H1 (cell line): ENCODE data around the gene PKN1. TPM values are rescaled to one million over a fixed set of nuclear protein-coding genes. Genes with fewer than 3 reads are reported as not detected.

Experiments used
- CTCF ChIA-PET: fragments of 300-600 bp; sonication (Branson Sonifier 250); formaldehyde crosslinking; loops from one replicate; lab custom pipeline; 2021; ENCODE audit not compliant: partially characterized antibody; lab: Charles Lee
- POLR2A ChIA-PET: fragments of 300-600 bp; sonication (Branson Sonifier 250); formaldehyde crosslinking; loops from one replicate; lab custom pipeline; 2021; ENCODE audit warnings: inconsistent platforms; ENCODE audit not compliant: partially characterized antibody; lab: Charles Lee
- DNase-seq, 2 experiments: peaks; one replicate each; pipeline versions ENCODE4 v3.0.0 to v3.0.0-alpha.2; 2010 to 2022; ENCODE audit warnings: low spot score in 2 of 2, low read depth in 1 of 2, mixed read lengths in 1 of 2
- FAIRE-seq: peaks from 2 replicates; lab custom pipeline; 2011; peaks lifted over from hg19 to GRCh38; lab: Jason Lieb, UNC
- H2AFZ ChIP-seq: 2 replicates; pipeline ENCODE4 v1.8.1; 2012; ENCODE audit warnings: low read length, inconsistent platforms
- H2AK5ac ChIP-seq: 2 replicates; pipeline ENCODE4 v1.6.1; 2013; ENCODE audit warnings: low read depth, low read length
- H2BK120ac ChIP-seq: replicated peaks from 2 replicates; pipeline ENCODE3; 2013; ENCODE audit warnings: low read depth, low read length, inconsistent platforms
- H2BK12ac ChIP-seq: 2 replicates; pipeline ENCODE4 v1.6.1; 2013; ENCODE audit warnings: low read depth, low read length
- H2BK15ac ChIP-seq: 2 replicates; pipeline ENCODE4 v1.6.1; 2013; ENCODE audit warnings: low read length
- H2BK20ac ChIP-seq: 2 replicates; pipeline ENCODE4 v1.6.1; 2013; ENCODE audit warnings: low read length
- H2BK5ac ChIP-seq: 2 replicates; pipeline ENCODE4 v1.6.1; 2013; ENCODE audit warnings: low read depth, low read length
- H3K14ac ChIP-seq: 2 replicates; pipeline ENCODE4 v1.6.1; 2013; ENCODE audit warnings: inconsistent platforms; ENCODE audit not compliant: insufficient read length
- H3K18ac ChIP-seq: 2 replicates; pipeline ENCODE4 v1.6.1; 2013; ENCODE audit warnings: low read length; ENCODE audit errors: extremely low read depth
- H3K23ac ChIP-seq: 2 replicates; pipeline ENCODE4 v1.6.1; 2013; ENCODE audit warnings: inconsistent platforms; ENCODE audit not compliant: insufficient read length
- H3K23me2 ChIP-seq: 2 replicates; pipeline ENCODE4 v1.6.1; 2013; ENCODE audit warnings: low read depth, low read length
- H3K27ac ChIP-seq: 2 replicates; pipeline ENCODE4 v1.6.1; 2011; ENCODE audit warnings: low read depth, low read length, inconsistent platforms
- H3K27me3 ChIP-seq, 4 experiments: replicated peaks in 1 of 4; 1 replicate in 1 of 4; 2 replicates in 3 of 4; pipeline versions ENCODE4 v1.6.1 to v1.8.1; 2011 to 2013; ENCODE audit warnings: low read length in 3 of 4, mild to moderate bottlenecking in 3 of 4, inconsistent platforms in 2 of 4, mixed read lengths in 2 of 4, moderate library complexity in 1 of 4; ENCODE audit not compliant: control insufficient read depth in 3 of 4, insufficient read depth in 3 of 4; ENCODE audit errors: extremely low read depth in 1 of 4
- H3K36me3 ChIP-seq, 4 experiments: 2 replicates each; pipeline versions ENCODE4 v1.6.1 to v1.8.1; 2011 to 2013; ENCODE audit warnings: mild to moderate bottlenecking in 4 of 4, low read length in 3 of 4, moderate library complexity in 2 of 4, control low read depth in 1 of 4, inconsistent platforms in 1 of 4; ENCODE audit not compliant: insufficient read depth in 4 of 4, control insufficient read depth in 2 of 4
- H3K4ac ChIP-seq: replicated peaks from 2 replicates; pipeline ENCODE3; 2013; ENCODE audit warnings: low read length, low read depth, mixed read lengths, inconsistent platforms; ENCODE audit not compliant: insufficient read length
- H3K4me1 ChIP-seq, 4 experiments: replicated peaks in 1 of 4; 1 replicate in 1 of 4; 2 replicates in 3 of 4; pipeline versions ENCODE4 v1.6.1 to v1.8.1; 2011 to 2013; ENCODE audit warnings: low read length in 3 of 4, inconsistent platforms in 2 of 4, mixed read lengths in 1 of 4; ENCODE audit not compliant: insufficient read depth in 4 of 4, control insufficient read depth in 3 of 4
- H3K4me2 ChIP-seq, 2 experiments: 2 replicates each; pipeline versions ENCODE4 v1.6.1 to v1.8.1; 2011 to 2013; ENCODE audit warnings: low read depth in 2 of 2, low read length in 2 of 2, control low read depth in 1 of 2, inconsistent platforms in 1 of 2, mild to moderate bottlenecking in 1 of 2; ENCODE audit not compliant: insufficient read depth in 1 of 2
- H3K4me3 ChIP-seq, 4 experiments: fragments of 200-600, 300-600 bp in 1 of 4; sonication (generic), shearing (Covaris generic), sonication (Bioruptor Twin) in 1 of 4; 2 replicates each; pipeline versions ENCODE4 v1.5.1 to v1.8.1; 2011 to 2016; ENCODE audit warnings: low read length in 4 of 4, low read depth in 3 of 4, control low read depth in 2 of 4, inconsistent platforms in 2 of 4, mild to moderate bottlenecking in 2 of 4, mixed read lengths in 1 of 4, moderate library complexity in 1 of 4; ENCODE audit not compliant: insufficient read depth in 2 of 4; ENCODE audit errors: extremely low read depth in 1 of 4
- H3K56ac ChIP-seq: replicated peaks from 2 replicates; pipeline ENCODE3; 2013; ENCODE audit warnings: low read depth, mild to moderate bottlenecking, mixed read lengths, low read length, inconsistent platforms; ENCODE audit not compliant: insufficient read length
- H3K79me1 ChIP-seq: 2 replicates; pipeline ENCODE4 v1.6.1; 2013; ENCODE audit warnings: low read depth, low read length, control low read depth
- H3K79me2 ChIP-seq, 2 experiments: 2 replicates each; pipeline versions ENCODE4 v1.6.1 to v1.8.1; 2012 to 2013; ENCODE audit warnings: low read length in 2 of 2, mild to moderate bottlenecking in 2 of 2, inconsistent platforms in 1 of 2; ENCODE audit not compliant: insufficient read depth in 2 of 2, control insufficient read depth in 1 of 2
- H3K9ac ChIP-seq, 4 experiments: replicated peaks in 1 of 4; 1 replicate in 1 of 4; 2 replicates in 3 of 4; pipeline versions ENCODE4 v1.6.1 to v1.8.1; 2011 to 2013; ENCODE audit warnings: low read depth in 3 of 4, low read length in 3 of 4, control low read depth in 2 of 4, mild to moderate bottlenecking in 2 of 4, moderate library complexity in 2 of 4, inconsistent platforms in 1 of 4; ENCODE audit errors: extremely low read depth in 1 of 4
- H3K9me3 ChIP-seq, 2 experiments: 2 replicates each; pipeline versions ENCODE4 v1.6.1 to v1.8.1; 2012 to 2013; ENCODE audit warnings: mild to moderate bottlenecking in 2 of 2, moderate library complexity in 2 of 2, control low read depth in 1 of 2, inconsistent platforms in 1 of 2, low read depth in 1 of 2, low read length in 1 of 2, mixed read lengths in 1 of 2; ENCODE audit not compliant: insufficient read depth in 2 of 2
- H4K20me1 ChIP-seq, 2 experiments: replicated peaks in 1 of 2; 2 replicates each; pipeline versions ENCODE3 to v1.8.1; 2011 to 2013; ENCODE audit warnings: inconsistent platforms in 2 of 2, low read length in 2 of 2, mild to moderate bottlenecking in 1 of 2; ENCODE audit not compliant: insufficient read depth in 2 of 2, control insufficient read depth in 1 of 2
- H4K5ac ChIP-seq: 2 replicates; pipeline ENCODE4 v1.6.1; 2013; ENCODE audit warnings: low read length, low read depth, mixed read lengths, inconsistent platforms; ENCODE audit not compliant: insufficient read length
- H4K8ac ChIP-seq: 2 replicates; pipeline ENCODE4 v1.8.0; 2013; ENCODE audit warnings: mild to moderate bottlenecking, moderate library complexity, low read length, inconsistent platforms; ENCODE audit not compliant: insufficient read depth; ENCODE audit errors: extremely low read depth
- H4K91ac ChIP-seq: replicated peaks from 2 replicates; pipeline ENCODE3; 2013; ENCODE audit warnings: low read length, mixed read lengths, inconsistent platforms; ENCODE audit not compliant: insufficient read length
- E2F6 ChIP-seq: IDR thresholded peaks from 2 replicates; pipeline ENCODE4 v1.6.1; 2012; ENCODE audit warnings: inconsistent platforms
- KDM1A ChIP-seq: fragments of 200-600, 300-600 bp; sonication (generic); IDR thresholded peaks from 2 replicates; pipeline ENCODE4 v1.7.1; 2016; ENCODE audit warnings: mild to moderate bottlenecking, low read length, borderline replicate concordance
- WGBS, 2 experiments: shearing (Covaris generic) in 1 of 2; methylation state at CpG; one replicate each; pipeline versions ENCODE4 v1.1.6 to v1.1.7; 2013 to 2015; ENCODE audit warnings: low lambda C conversion rate in 2 of 2, mixed read lengths in 2 of 2, inconsistent platforms in 1 of 2, low coverage in 1 of 2, missing lambda C conversion rate in 1 of 2; ENCODE audit not compliant: insufficient replicate concordance in 2 of 2, insufficient coverage in 1 of 2, insufficient read length in 1 of 2; ENCODE audit errors: extremely low coverage in 1 of 2, missing lambda C conversion rate in 1 of 2; 5-methylcytosine and 5-hydroxymethylcytosine counted together
- polyA plus RNA-seq, 7 experiments: library from polyadenylated mRNA; depleted of rRNA in 3 of 7; stranded (reverse) in 5 of 7; unstranded in 2 of 7; fragments of >200 nt in 5 of 7; fragments of 200-250 nt in 2 of 7; gene quantifications; 1 replicate in 5 of 7; 2 replicates in 1 of 7; 4 replicates in 1 of 7; pipeline versions ENCODE4 v1.2.1 to v1.2.3, GENCODE V29; 2011 to 2013; ENCODE audit warnings: missing spikeins in 2 of 7, mixed read lengths in 2 of 7
- total RNA-seq: library from RNA; stranded (reverse); fragmentation: NEBNext Ultra II Directional; extraction: Animal tissue kit (Norgen Biotek cat#: 25700); gene quantifications from 2 replicates; pipeline ENCODE4 v1.2.1, GENCODE V29; 2021

The PKN1 gene
- total and polyA plus RNA-seq, 2 of the 8 experiments (the other 6 are each of a cell fraction or from before 2014, with no cell fraction given) = 65.2 to 162 TPM

GRCh38 chr19:14443632-14444216, 10.6 kb downstream of the PKN1 start:
- Histone ChIP-seq H3K56ac (no peak overlapping the region), H4K91ac (no peak overlapping the region), H3K23ac (no peak overlapping the region), H3K27me3 (no peaks in the 10 kb centered on the region), H2AFZ (no peak overlapping the region), H3K4ac (no peak overlapping the region), H4K8ac (no peak overlapping the region), H3K23me2 (no peaks in the 10 kb centered on the region), H3K14ac (no peak overlapping the region), H2BK12ac (no peak overlapping the region; the same call in 1 of the 2 replicates), H3K4me3 (no peak overlapping the region), H3K18ac (no peak overlapping the region), H2BK5ac (no peak overlapping the region), H3K36me3 (peaks cover 22 to 54% (median 44%) of the 10 kb centered on the region in 4 experiments), H4K20me1 (peaks cover 10 to 29% of the 10 kb centered on the region in 2 experiments), H3K27ac (no peak overlapping the region), H3K9ac (peak overlapping the region in 1 of 4 experiments; percentile 5; a peak in 1 of 7 replicates), H2BK15ac (no peak overlapping the region), H2BK120ac (no peak overlapping the region), H4K5ac (no peak overlapping the region), H3K79me2 (peaks cover 0 to 9% of the 10 kb centered on the region in 2 experiments; a peak in 2 of 4 replicates), H3K9me3 (no peaks in the 10 kb centered on the region), H2BK20ac (no peak overlapping the region), H3K79me1 (peaks cover 12% of the 10 kb centered on the region), H2AK5ac (no peak overlapping the region), H3K4me2 (no peak overlapping the region), H3K4me1 (no peaks in the 10 kb centered on the region)
- 96% methylated on average over 14 of the region's 14 CpGs; no CpG with 5 or more reads in 1 of the 2 experiments for WGBS, 2 experiments
- ChIA-PET CTCF (no interaction called here), POLR2A (no interaction called here)
- peak; percentile 90; the same call in 1 of the 2 replicates for TF ChIP-seq KDM1A
- no peak for TF ChIP-seq E2F6
- DNase-seq = no peak
- FAIRE-seq = no peak
